Raji (cell line): Measurements from ENCODE around the gene JOSD2.

Experiments
- POLR2A ChIP-seq: IDR thresholded peaks from 2 replicates; pipeline ENCODE4 v1.6.1; 2011; ENCODE audit warnings: low read depth, low read length, control low read depth; ENCODE audit not compliant: insufficient read depth

Gene JOSD2

GRCh38 chr19:50549059-50549926 is 38.3 kb upstream of the JOSD2 start:
- TF ChIP-seq POLR2A = no peak

GRCh38 chr19:50548191-50549058 is 37.4 kb upstream of the JOSD2 start:
- no peak for TF ChIP-seq POLR2A

- no peak for TF ChIP-seq POLR2A
Measured at GRCh38 chr19:50547385-50548190, 36.6 kb upstream of the JOSD2 start.

- TF ChIP-seq POLR2A = no peak
Measured at GRCh38 chr19:50546527-50547221, 35.7 kb upstream of the JOSD2 start.

GRCh38 chr19:50542943-50543342 is 32.0 kb upstream of the JOSD2 start:
- no peak for TF ChIP-seq POLR2A

GRCh38 chr19:50537769-50538230 is 26.8 kb upstream of the JOSD2 start:
- no peak for TF ChIP-seq POLR2A

- TF ChIP-seq POLR2A = no peak
Measured at GRCh38 chr19:50537306-50537685, 26.3 kb upstream of the JOSD2 start.

- TF ChIP-seq POLR2A = no peak
Measured at GRCh38 chr19:50536662-50537305, 25.8 kb upstream of the JOSD2 start.

- no peak for TF ChIP-seq POLR2A
Measured at GRCh38 chr19:50535672-50536187, 24.7 kb upstream of the JOSD2 start.

GRCh38 chr19:50534478-50534877 is 23.5 kb upstream of the JOSD2 start:
- TF ChIP-seq POLR2A = no peak

GRCh38 chr19:50532952-50533351 is 22.0 kb upstream of the JOSD2 start:
- no peak for TF ChIP-seq POLR2A

GRCh38 chr19:50531171-50531612 is 20.2 kb upstream of the JOSD2 start:
- TF ChIP-seq POLR2A = no peak

- TF ChIP-seq POLR2A = no peak
Measured at GRCh38 chr19:50522881-50523280, 11.9 kb upstream of the JOSD2 start.
